Superior temporal gyrus (tissue), 1 donor: ENCODE results near the gene HDGF.

Source experiments
- DNase-seq: peaks from one replicate; pipeline ENCODE4 v3.0.0-alpha.2; 2016; ENCODE audit errors: extremely low spot score

Gene HDGF

GRCh38 chr1:156698995-156699394 is 52.5 kb downstream of the HDGF start:
- DNase-seq = no peak

GRCh38 chr1:156697481-156697880 is 54.0 kb downstream of the HDGF start:
- no peak for DNase-seq

- no peak for DNase-seq
Measured at GRCh38 chr1:156696755-156697154, 54.7 kb downstream of the HDGF start.

- no peak for DNase-seq
Measured at GRCh38 chr1:156694690-156694962, 56.8 kb downstream of the HDGF start.

- no peak for DNase-seq
Measured at GRCh38 chr1:156693848-156694689, 57.4 kb downstream of the HDGF start.

GRCh38 chr1:156692925-156693847 is 58.3 kb downstream of the HDGF start:
- no peak for DNase-seq

GRCh38 chr1:156692441-156692924 is 59.0 kb downstream of the HDGF start:
- DNase-seq = no peak
